ENCODE data around the gene RRP15.

The RRP15 gene

GRCh38 chr1:218323568-218324225, 38.6 kb downstream of the RRP15 start:
- Histone ChIP-seq H3K4me3 (ENCODE audit: low read length) (no peak overlapping the region), H3K27ac (ENCODE audit: low read depth, low read length) (no peak overlapping the region), H3K27me3 (ENCODE audit: control insufficient read depth, insufficient read depth, low read length) (no peaks in the 10 kb centered on the region), H3K9ac (ENCODE audit: low read length) (no peak overlapping the region), H3K4me1 (ENCODE audit: control insufficient read depth, insufficient read depth, low read length) (no peaks in the 10 kb centered on the region), H3K36me3 (ENCODE audit: control insufficient read depth, insufficient read depth, low read length) (peaks cover 3% of the 10 kb centered on the region)

GRCh38 chr1:218324226-218324580, 39.1 kb downstream of the RRP15 start:
- Histone ChIP-seq H3K27me3 (ENCODE audit: control insufficient read depth, insufficient read depth, low read length) (no peaks in the 10 kb centered on the region), H3K36me3 (ENCODE audit: control insufficient read depth, insufficient read depth, low read length) (peaks cover 3% of the 10 kb centered on the region), H3K9ac (ENCODE audit: low read length) (no peak overlapping the region), H3K4me3 (ENCODE audit: low read length) (no peak overlapping the region), H3K27ac (ENCODE audit: low read depth, low read length) (no peak overlapping the region), H3K4me1 (ENCODE audit: control insufficient read depth, insufficient read depth, low read length) (no peaks in the 10 kb centered on the region)

- Histone ChIP-seq H3K4me3 (ENCODE audit: low read length) (no peak overlapping the region), H3K27me3 (ENCODE audit: control insufficient read depth, insufficient read depth, low read length) (no peaks in the 10 kb centered on the region), H3K27ac (ENCODE audit: low read depth, low read length) (no peak overlapping the region), H3K4me1 (ENCODE audit: control insufficient read depth, insufficient read depth, low read length) (no peaks in the 10 kb centered on the region), H3K9ac (ENCODE audit: low read length) (no peak overlapping the region), H3K36me3 (ENCODE audit: control insufficient read depth, insufficient read depth, low read length) (no peaks in the 10 kb centered on the region)
Measured at GRCh38 chr1:218328769-218329168, 43.7 kb downstream of the RRP15 start.

- Histone ChIP-seq H3K36me3 (ENCODE audit: control insufficient read depth, insufficient read depth, low read length) (no peaks in the 10 kb centered on the region), H3K27ac (ENCODE audit: low read depth, low read length) (no peak overlapping the region), H3K27me3 (ENCODE audit: control insufficient read depth, insufficient read depth, low read length) (no peaks in the 10 kb centered on the region), H3K4me1 (ENCODE audit: control insufficient read depth, insufficient read depth, low read length) (no peaks in the 10 kb centered on the region), H3K9ac (ENCODE audit: low read length) (no peak overlapping the region), H3K4me3 (ENCODE audit: low read length) (no peak overlapping the region)
Measured at GRCh38 chr1:218330043-218330623, 45.0 kb downstream of the RRP15 start.

- Histone ChIP-seq H3K27me3 (ENCODE audit: control insufficient read depth, insufficient read depth, low read length) (no peaks in the 10 kb centered on the region), H3K27ac (ENCODE audit: low read depth, low read length) (no peak overlapping the region), H3K4me3 (ENCODE audit: low read length) (no peak overlapping the region), H3K9ac (ENCODE audit: low read length) (no peak overlapping the region), H3K4me1 (ENCODE audit: control insufficient read depth, insufficient read depth, low read length) (no peaks in the 10 kb centered on the region), H3K36me3 (ENCODE audit: control insufficient read depth, insufficient read depth, low read length) (no peaks in the 10 kb centered on the region)
Measured at GRCh38 chr1:218332416-218332815, 47.3 kb downstream of the RRP15 start.

GRCh38 chr1:218336328-218336727, 51.2 kb downstream of the RRP15 start:
- H3K4me3 ChIP-seq (ENCODE audit: low read length), result no peak overlapping the region
- H3K27ac ChIP-seq (ENCODE audit: low read depth, low read length), result no peak overlapping the region
- H3K27me3 ChIP-seq (ENCODE audit: control insufficient read depth, insufficient read depth, low read length), result no peaks in the 10 kb centered on the region
- H3K9ac ChIP-seq (ENCODE audit: low read length), result no peak overlapping the region
- H3K36me3 ChIP-seq (ENCODE audit: control insufficient read depth, insufficient read depth, low read length), result no peaks in the 10 kb centered on the region
- no peaks in the 10 kb centered on the region for H3K4me1 ChIP-seq (ENCODE audit: control insufficient read depth, insufficient read depth, low read length)

- no peak overlapping the region for H3K4me3 ChIP-seq (ENCODE audit: low read length)
- H3K4me1 ChIP-seq (ENCODE audit: control insufficient read depth, insufficient read depth, low read length), result no peaks in the 10 kb centered on the region
- no peaks in the 10 kb centered on the region for H3K36me3 ChIP-seq (ENCODE audit: control insufficient read depth, insufficient read depth, low read length)
- H3K27me3 ChIP-seq (ENCODE audit: control insufficient read depth, insufficient read depth, low read length), result no peaks in the 10 kb centered on the region
- H3K9ac ChIP-seq (ENCODE audit: low read length), result no peak overlapping the region
- H3K27ac ChIP-seq (ENCODE audit: low read depth, low read length), result no peak overlapping the region
Measured at GRCh38 chr1:218339267-218339831, 54.3 kb downstream of the RRP15 start.

- Histone ChIP-seq H3K9ac (ENCODE audit: low read length) (no peak overlapping the region), H3K27me3 (ENCODE audit: control insufficient read depth, insufficient read depth, low read length) (no peaks in the 10 kb centered on the region), H3K36me3 (ENCODE audit: control insufficient read depth, insufficient read depth, low read length) (no peaks in the 10 kb centered on the region), H3K4me1 (ENCODE audit: control insufficient read depth, insufficient read depth, low read length) (no peaks in the 10 kb centered on the region), H3K4me3 (ENCODE audit: low read length) (no peak overlapping the region), H3K27ac (ENCODE audit: low read depth, low read length) (no peak overlapping the region)
Measured at GRCh38 chr1:218341325-218341724, 56.2 kb downstream of the RRP15 start.

- no peak overlapping the region for H3K27ac ChIP-seq (ENCODE audit: low read depth, low read length)
- H3K9ac ChIP-seq (ENCODE audit: low read length), result no peak overlapping the region
- no peak overlapping the region for H3K4me3 ChIP-seq (ENCODE audit: low read length)
- H3K4me1 ChIP-seq (ENCODE audit: control insufficient read depth, insufficient read depth, low read length), result no peaks in the 10 kb centered on the region
- no peaks in the 10 kb centered on the region for H3K27me3 ChIP-seq (ENCODE audit: control insufficient read depth, insufficient read depth, low read length)
- no peaks in the 10 kb centered on the region for H3K36me3 ChIP-seq (ENCODE audit: control insufficient read depth, insufficient read depth, low read length)
Measured at GRCh38 chr1:218342091-218342490, 57.0 kb downstream of the RRP15 start.

GRCh38 chr1:218344814-218345672, 60.0 kb downstream of the RRP15 start, which contains the start of gene TGFB2:
Gene TGFB2 (plus strand): TSS chr1:218345336. CDS start chr1:218346702, 1,366 bp downstream.
- peak within 1 kb of the TSS; percentile 16 for H3K9ac ChIP-seq (ENCODE audit: low read length)
- peak within 1 kb of the TSS; percentile 80 for H3K4me3 ChIP-seq (ENCODE audit: low read length)
- peak within 1 kb of the TSS; percentile 80 for H3K27ac ChIP-seq (ENCODE audit: low read depth, low read length)
- no peaks in the 10 kb centered on the region for H3K27me3 ChIP-seq (ENCODE audit: control insufficient read depth, insufficient read depth, low read length)
- no peaks in the 10 kb centered on the region for H3K36me3 ChIP-seq (ENCODE audit: control insufficient read depth, insufficient read depth, low read length)
- H3K4me1 ChIP-seq (ENCODE audit: control insufficient read depth, insufficient read depth, low read length), result peaks cover 4% of the 10 kb centered on the region

- Histone ChIP-seq H3K4me3 (ENCODE audit: low read length) (peak overlapping the region; percentile 80), H3K9ac (ENCODE audit: low read length) (peak overlapping the region; percentile 16), H3K27me3 (ENCODE audit: control insufficient read depth, insufficient read depth, low read length) (no peaks in the 10 kb centered on the region), H3K4me1 (ENCODE audit: control insufficient read depth, insufficient read depth, low read length) (peaks cover 10% of the 10 kb centered on the region), H3K27ac (ENCODE audit: low read depth, low read length) (peak overlapping the region; percentile 80), H3K36me3 (ENCODE audit: control insufficient read depth, insufficient read depth, low read length) (no peaks in the 10 kb centered on the region)
Measured at GRCh38 chr1:218345673-218346390, 60.7 kb downstream of the RRP15 start.

Measured in rectal smooth muscle tissue (tissue), 1 donor.